H1 (cell line): Measurements from ENCODE around the gene TCERG1. TPM values are rescaled to one million over a fixed set of nuclear protein-coding genes. Genes with fewer than 3 reads are reported as not detected.

Experiments
- BRCA1 ChIP-seq: IDR thresholded peaks from 2 replicates; pipeline ENCODE4 v1.6.1; 2012; ENCODE audit warnings: low read depth, low read length, improper control_type of control experiment
- CHD1 ChIP-seq: IDR thresholded peaks from 2 replicates; pipeline ENCODE4 v1.6.1; 2012; ENCODE audit warnings: low read depth, low read length, improper control_type of control experiment
- CTCF ChIP-seq, 3 experiments: IDR thresholded peaks; 1 replicate in 2 of 3; 2 replicates in 1 of 3; pipeline versions ENCODE4 v1.5.1 to v1.6.1; 2011; ENCODE audit warnings: low read length in 3 of 3, mild to moderate bottlenecking in 3 of 3, inconsistent platforms in 2 of 3, low read depth in 1 of 3, moderate library complexity in 1 of 3; ENCODE audit not compliant: insufficient read depth in 1 of 3; ENCODE audit errors: control extremely low read depth in 1 of 3
- E2F6 ChIP-seq: IDR thresholded peaks from 2 replicates; pipeline ENCODE4 v1.6.1; 2012; ENCODE audit warnings: inconsistent platforms
- HDAC6 ChIP-seq: IDR thresholded peaks from one replicate; pipeline ENCODE4 v1.7.1; 2012; ENCODE audit warnings: low read depth, mild to moderate bottlenecking, inconsistent platforms, low read length, moderate library complexity
- KDM1A ChIP-seq: fragments of 200-600, 300-600 bp; sonication (generic); IDR thresholded peaks from 2 replicates; pipeline ENCODE4 v1.7.1; 2016; ENCODE audit warnings: mild to moderate bottlenecking, low read length, borderline replicate concordance
- KDM4A ChIP-seq: IDR thresholded peaks from one replicate; pipeline ENCODE4 v1.7.1; 2012; ENCODE audit warnings: low read depth, mild to moderate bottlenecking, moderate library complexity, low read length, inconsistent platforms; ENCODE audit not compliant: severe bottlenecking
- RFX5 ChIP-seq: IDR thresholded peaks from 2 replicates; pipeline ENCODE4 v1.6.1; 2011; ENCODE audit warnings: low read depth, low read length, improper control_type of control experiment, borderline replicate concordance
- SAP30 ChIP-seq: fragments of 300-600 bp; sonication (generic); IDR thresholded peaks from 2 replicates; pipeline ENCODE4 v1.7.1; 2012; ENCODE audit warnings: low read length, moderate library complexity, mild to moderate bottlenecking, inconsistent platforms; ENCODE audit not compliant: insufficient read depth, insufficient replicate concordance
- SIX5 ChIP-seq: IDR thresholded peaks from 2 replicates; pipeline ENCODE4 v1.6.1; 2011; ENCODE audit warnings: mild to moderate bottlenecking, low read depth, low read length
- SP4 ChIP-seq: IDR thresholded peaks from 2 replicates; pipeline ENCODE4 v1.6.1; 2012; ENCODE audit warnings: low read length, inconsistent platforms
- TCF12 ChIP-seq: IDR thresholded peaks from 2 replicates; pipeline ENCODE4 v1.6.1; 2011; ENCODE audit warnings: low read depth, mild to moderate bottlenecking, low read length
- YY1 ChIP-seq: IDR thresholded peaks from 2 replicates; pipeline ENCODE4 v1.6.1; 2011; ENCODE audit warnings: low read depth, mild to moderate bottlenecking, low read length
- polyA plus RNA-seq, 7 experiments: library from polyadenylated mRNA; depleted of rRNA in 3 of 7; stranded (reverse) in 5 of 7; unstranded in 2 of 7; fragments of >200 nt in 5 of 7; fragments of 200-250 nt in 2 of 7; gene quantifications; 1 replicate in 5 of 7; 2 replicates in 1 of 7; 4 replicates in 1 of 7; pipeline versions ENCODE4 v1.2.1 to v1.2.3, GENCODE V29; 2011 to 2013; ENCODE audit warnings: missing spikeins in 2 of 7, mixed read lengths in 2 of 7
- total RNA-seq: library from RNA; stranded (reverse); fragmentation: NEBNext Ultra II Directional; extraction: Animal tissue kit (Norgen Biotek cat#: 25700); gene quantifications from 2 replicates; pipeline ENCODE4 v1.2.1, GENCODE V29; 2021

Gene TCERG1
- total and polyA plus RNA-seq, 2 of the 8 experiments (the other 6 are each of a cell fraction or from before 2014, with no cell fraction given) = 105 to 122 TPM

GRCh38 chr5:146425023-146425422, 22.1 kb upstream of the TCERG1 start (continued):
- TF ChIP-seq SIX5 = no peak
- no peak for TF ChIP-seq TCF12
- TF ChIP-seq KDM1A = no peak
- TF ChIP-seq YY1 = no peak
- TF ChIP-seq KDM4A = no peak
- TF ChIP-seq CTCF (IDR thresholded peaks at IDR 0.05; ENCODE audit: control extremely low read depth in 1 of 3, insufficient read depth in 1 of 3, low read depth in 1 of 3, low read length in 3 of 3) = peak; percentile 20 to 38 (median 29); a peak in 3 of 4 replicates
- no peak for TF ChIP-seq SAP30
- no peak for TF ChIP-seq CHD1
- no peak for TF ChIP-seq RFX5
- TF ChIP-seq E2F6 = no peak
- TF ChIP-seq SP4 = no peak
- TF ChIP-seq HDAC6 = no peak
- TF ChIP-seq BRCA1 = no peak
